HG02798 (cell line): ENCODE measurements around the gene INPPL1.
A peak's percentile ranks its signal among the peaks of the same experiment; 100 is the strongest.

ENCODE experiments used
- ATAC-seq: cut with Tn5 transposase; IDR thresholded peaks from one replicate; pipeline ENCODE4 v1.9.1; 2021; ENCODE audit warnings: mild to moderate bottlenecking; ENCODE audit not compliant: unreplicated experiment, poor library complexity

INPPL1 gene

DNA sequence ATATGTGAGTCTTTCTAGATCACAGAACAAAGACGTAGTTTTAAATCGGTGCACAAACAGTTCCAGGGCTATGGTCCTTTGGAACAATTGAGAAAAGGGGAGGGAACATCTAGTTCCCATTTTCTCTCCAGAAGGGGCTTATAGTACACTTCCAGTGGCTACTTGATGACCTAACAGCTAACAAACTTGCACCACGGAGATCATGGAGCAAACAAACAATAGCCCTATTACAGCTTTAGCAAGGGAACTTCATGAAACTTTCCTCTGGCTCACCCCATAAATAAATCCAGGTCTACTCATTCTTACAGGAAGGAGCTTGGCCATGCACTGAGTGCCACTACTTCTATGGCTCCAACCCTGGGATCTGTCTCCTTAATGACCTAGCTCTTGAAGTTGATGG lies 16.3 kb upstream of the INPPL1 start:
- ATAC-seq = no peak

DNA sequence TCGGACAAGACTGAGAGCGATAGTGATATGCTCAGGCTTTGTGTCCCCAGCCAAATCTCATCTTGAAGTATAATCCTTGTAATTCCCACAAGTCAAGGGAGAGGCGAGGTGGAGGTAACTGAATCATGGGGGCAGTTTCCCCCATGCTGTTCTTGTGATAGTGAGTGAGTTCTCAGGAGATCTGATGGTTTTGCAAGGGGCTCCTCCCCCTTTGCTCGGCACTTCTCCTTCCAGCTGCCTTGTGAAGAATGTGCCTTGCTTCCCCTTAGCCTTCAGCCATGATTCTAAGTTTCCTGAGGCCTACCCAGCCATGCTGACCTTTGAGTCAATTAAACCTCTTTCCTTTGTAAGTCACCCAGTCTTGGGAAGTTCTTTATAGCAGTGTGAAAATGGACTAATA lies 15.5 kb upstream of the INPPL1 start:
- no peak for ATAC-seq

GRCh38 chr11:72216638-72217037 lies 7.9 kb upstream of the INPPL1 start, which contains the start of gene FOLR2:
TSS of gene FOLR2 (plus strand) at chr11:72216794. CDS start at chr11:72218585, 1,791 bp downstream.
- ATAC-seq = no peak

DNA sequence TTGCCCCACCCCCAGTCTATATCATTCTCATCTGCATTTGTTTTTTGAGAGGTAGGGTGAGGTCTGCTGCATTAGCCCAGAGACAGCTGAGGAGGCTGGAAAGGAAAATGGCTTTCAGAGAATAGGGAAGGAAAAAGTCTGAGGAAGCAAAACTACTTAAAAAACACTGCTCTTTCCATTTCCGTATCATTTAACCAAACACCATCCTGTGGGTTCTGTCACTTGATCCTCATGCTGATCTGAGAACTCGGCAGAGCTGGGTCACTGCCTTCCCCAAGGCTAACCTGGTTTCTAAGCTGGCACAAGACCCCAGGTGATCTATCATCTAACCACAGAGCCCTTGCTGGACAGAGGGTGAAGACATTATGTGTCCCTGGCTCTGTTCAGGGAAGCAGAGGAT lies 6.7 kb upstream of the INPPL1 start:
- ATAC-seq = no peak

DNA sequence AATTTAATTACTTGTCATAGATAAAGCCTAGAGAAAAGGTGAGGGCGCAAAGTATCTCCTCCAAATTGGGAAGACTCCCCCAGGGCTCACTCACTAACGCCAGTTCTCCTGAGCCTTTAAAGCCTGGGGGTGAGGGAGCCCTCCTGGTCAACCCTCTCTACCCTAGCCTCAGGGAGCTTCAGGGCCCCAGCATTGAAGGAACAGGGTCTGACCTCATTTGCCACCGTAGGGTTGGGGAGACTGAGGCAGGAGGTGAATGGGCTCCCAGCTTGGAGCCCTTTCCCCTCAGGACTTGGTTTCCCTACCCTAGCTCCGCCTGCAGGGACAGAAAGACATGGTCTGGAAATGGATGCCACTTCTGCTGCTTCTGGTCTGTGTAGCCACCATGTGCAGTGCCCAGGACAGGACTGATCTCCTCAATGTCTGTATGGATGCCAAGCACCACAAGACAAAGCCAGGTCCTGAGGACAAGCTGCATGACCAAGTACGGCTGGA lies 6.3 kb upstream of the INPPL1 start:
- no peak for ATAC-seq

DNA sequence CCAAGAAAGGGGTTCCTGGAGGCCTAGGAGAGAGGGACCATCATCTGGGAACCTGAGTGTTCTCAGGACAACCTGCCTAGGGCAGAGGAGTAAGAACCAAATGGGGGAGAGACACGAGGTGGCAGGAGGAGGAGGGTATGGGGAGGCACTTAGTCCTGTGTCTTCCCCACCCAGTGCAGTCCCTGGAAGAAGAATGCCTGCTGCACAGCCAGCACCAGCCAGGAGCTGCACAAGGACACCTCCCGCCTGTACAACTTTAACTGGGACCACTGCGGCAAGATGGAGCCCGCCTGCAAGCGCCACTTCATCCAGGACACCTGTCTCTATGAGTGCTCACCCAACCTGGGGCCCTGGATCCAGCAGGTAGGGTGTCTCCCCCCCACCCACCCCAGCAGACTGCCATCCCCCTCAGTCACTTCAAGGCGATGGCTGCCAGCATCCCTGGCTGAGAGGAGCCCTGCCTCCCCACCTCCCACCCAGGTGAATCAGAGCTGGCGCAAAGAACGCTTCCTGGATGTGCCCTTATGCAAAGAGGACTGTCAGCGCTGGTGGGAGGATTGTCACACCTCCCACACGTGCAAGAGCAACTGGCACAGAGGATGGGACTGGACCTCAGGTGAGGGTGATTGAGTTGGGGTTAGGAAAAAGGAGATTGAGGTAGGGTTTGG lies 3.7 kb upstream of the INPPL1 start:
- ATAC-seq = no peak

GRCh38 chr11:72221386-72222075 lies 3.0 kb upstream of the INPPL1 start:
- no peak for ATAC-seq

DNA sequence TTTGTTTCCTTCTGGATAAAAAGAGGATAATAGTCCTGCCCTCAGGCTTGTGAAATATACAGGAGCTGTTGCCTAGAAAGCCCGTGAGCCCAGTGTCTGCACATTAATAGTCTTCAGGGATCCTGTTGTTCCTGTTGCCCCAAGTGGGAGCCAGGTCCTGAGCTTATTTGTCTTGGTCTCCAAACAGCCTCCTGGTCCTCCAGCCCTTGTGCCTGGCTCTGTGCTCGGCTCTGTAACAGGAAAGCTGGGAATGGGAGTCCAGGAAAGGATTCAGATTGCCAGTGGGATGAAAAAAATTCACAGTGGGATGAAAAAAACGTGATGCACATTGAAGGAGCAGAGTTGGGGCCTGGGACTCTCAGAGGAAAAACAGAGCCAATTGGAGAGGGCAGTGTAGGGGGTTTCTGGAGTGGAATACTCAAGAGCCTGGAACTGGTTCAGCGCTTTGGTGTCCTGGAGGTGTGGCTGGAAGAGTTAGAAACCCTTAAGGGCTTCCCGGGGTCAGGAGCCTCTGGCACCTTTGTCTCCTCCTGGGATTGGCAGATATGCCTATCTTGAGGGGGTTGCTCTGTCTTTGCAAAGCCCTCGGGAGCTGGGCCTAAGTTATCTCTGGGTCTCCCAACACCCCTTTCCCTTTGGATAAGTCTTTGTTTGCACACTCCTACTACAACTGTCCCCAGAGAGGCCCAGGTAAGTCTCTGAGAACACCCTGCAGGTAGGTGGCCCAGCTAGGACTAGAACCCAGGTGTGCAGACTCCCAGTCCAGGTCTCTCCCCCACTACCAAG lies 2.3 kb upstream of the INPPL1 start:
- no peak for ATAC-seq

DNA sequence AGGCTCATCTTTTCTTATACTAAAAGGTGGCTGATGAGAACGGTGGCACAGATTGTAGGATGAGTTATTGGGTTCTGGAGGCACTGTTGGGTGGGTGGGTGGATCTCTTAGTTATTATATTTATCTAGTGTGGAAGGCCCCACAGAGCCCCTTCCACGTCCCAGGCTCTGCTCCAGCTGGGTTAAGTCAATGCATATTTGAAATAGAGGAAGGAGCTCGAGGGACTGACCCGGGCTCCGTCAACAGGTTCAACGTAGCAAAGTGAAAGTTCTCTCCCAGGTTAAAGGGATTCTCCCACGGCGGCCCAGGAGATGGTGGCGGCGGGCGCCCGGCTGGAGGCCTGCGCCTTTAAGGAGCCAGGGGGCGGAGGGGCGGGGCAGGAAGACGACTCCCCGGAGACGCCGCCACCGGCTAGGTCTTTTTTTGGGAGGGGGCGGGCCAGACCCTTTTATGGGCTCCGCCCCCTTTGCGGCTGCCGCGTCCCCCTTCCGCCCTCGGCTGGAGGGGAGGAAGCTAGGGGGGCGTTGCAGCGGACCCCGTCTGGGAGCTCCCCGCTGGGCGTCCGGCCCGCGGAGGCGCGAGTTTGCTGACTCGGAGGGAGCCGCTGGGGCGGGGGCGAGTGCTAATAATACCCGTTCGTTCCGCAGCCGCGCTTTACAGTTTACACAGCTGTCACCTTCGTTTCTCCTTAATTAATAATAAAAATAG lies 1.5 kb upstream of the INPPL1 start:
- peak; percentile 78 for ATAC-seq

DNA sequence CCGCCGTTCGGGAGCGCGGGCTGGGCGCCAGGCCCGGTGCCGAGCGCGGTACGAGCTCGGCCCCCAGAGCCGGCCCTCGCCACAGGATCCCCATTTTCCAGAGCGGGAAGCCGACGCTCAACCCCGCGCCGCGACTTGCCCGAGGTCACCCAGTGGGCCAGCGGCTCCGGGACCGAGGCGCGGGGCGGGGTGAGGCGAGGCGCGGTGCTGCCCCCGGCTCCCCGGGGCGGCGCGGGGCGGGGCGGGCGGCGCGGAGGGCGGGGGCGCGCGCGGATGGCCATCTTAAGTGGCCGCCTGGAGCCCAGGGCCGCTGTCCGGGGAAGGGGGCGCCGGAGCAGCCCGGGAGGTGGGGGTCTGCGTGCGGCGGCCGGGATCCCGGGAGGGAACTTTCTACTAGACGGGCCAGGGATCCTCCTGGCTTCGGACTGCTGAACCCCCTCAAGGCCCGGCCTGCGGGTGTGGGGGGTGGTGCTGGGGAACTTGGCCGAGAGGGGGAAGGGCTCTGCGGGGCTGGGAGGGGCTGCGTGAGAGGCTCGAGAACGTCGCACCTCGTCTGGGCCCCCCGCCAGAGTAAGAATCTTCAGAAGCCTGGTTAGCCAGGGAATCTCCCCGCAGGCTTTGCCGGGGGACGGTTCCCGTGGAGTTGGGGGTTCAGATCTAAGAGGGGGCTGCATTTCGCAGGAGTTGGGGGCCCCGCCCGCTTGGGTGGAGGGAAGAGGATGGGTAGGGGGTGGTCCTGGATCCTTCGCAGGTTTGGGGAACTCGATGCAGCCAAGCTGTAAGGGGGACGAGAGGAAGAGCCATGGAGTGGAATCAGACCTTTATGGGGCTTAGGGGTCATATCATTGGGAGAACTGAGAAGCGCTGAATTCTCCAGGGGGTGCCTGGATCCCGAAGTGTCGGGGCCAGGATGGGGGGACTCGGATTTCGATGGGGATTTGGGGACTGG lies 678 bp upstream of the INPPL1 start:
- ATAC-seq = peak; percentile 57

DNA sequence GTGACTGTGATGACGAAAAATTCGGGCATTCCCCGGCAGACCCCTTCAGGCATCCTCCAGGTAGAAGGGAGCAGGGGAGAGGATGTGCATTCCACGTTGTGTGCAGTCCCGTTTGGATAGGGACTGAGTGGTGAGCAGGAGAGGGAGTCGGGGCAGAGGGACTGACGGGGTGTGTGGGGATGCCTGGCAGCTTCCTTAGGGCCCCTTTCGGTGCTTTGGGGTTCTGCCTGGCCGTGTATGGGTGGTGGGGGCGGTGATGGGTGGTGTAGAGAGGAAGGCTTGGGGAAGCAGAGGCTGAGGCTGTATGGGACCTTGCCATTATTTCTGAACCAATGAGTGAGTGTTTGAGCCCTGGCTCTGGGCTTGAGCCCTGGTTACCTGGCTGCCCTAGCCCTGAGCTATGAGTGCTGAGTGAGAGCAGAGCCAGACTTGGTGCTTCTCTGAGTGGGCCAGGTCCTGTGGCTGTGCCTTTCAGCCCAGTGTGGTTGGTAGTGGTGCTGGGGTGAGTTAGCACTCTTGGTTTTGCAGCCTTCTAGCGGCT lies 914 bp downstream of the INPPL1 start:
- no peak for ATAC-seq

GRCh38 chr11:72226701-72227100 lies 2.1 kb downstream of the INPPL1 start:
- no peak for ATAC-seq

DNA sequence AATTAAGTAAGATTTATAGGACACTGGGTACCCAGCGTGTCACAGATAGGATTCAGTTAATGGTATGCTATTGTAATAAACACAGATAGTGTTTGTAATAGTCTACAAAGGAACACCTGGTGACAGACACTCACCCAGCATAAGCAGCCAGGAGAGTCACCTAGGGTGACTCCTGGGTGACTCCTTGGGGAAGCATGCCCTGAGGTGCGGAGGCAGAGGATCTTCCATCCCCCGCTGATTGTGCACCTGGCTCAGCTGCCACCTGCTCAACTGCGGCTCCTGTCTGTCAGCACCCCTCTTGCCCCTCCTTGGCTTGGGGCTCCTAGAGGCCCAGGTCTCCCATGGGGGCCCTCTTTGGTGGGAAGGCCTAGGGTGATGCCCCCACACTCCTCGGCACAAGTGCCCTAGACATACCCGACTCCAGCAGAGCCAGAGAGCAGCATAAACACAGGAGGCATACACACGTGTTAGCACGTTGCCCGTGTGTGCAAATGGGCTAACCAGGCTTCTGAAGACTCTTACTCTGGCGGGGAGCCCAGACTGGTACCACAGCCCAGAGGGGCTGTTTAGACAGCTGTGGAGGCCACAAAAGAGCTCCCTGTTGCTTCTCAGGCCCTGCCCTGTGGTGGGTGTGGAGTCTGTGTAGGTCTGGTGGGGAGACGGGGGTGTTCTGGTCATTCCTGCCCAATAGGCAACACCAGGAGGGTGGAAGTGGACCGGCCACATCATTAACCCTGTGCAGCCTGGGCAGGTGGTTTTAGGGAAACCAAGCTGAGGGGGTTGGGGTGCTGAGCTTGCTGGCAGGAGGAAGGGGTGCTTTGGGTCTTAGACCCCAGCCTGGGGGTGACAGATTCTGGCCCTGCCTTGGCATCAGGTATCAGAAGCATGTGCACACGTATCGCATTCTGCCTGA lies 3.0 kb downstream of the INPPL1 start:
- ATAC-seq = no peak

- ATAC-seq = no peak
These were observed 3.8 kb downstream of the INPPL1 start for GRCh38 chr11:72228229-72228843.

DNA sequence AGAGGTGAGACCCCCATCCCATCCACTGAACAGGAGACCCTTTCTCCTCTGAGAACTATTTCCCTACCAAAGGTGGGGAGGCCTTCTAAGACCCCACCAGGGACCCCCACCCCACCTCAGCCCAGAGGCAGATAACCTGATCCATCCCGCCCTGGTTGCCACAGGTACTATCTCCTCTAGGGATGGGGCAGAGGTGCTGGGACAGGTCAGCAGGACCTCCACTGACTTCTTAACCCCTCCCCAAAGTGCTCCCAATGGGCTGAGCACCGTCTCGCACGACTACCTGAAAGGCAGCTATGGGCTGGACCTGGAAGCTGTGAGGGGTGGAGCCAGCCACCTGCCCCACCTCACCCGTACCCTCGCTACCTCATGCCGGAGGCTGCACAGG lies 4.3 kb downstream of the INPPL1 start:
- no peak for ATAC-seq

GRCh38 chr11:72229336-72229924 lies 4.9 kb downstream of the INPPL1 start:
- ATAC-seq = no peak
